KG1 (cell line): Measurements from ENCODE around the gene PHRF1.
"Not testable (repeated sequence)": the region's sequence is repeated elsewhere in the genome, so short reads cannot be mapped to it uniquely, and the experiment has no call there.

Experiments used
- DNase-seq: peaks from one replicate; lab custom pipeline; 2025; lab: John Stamatoyannopoulos, UW

The PHRF1 gene

DNA sequence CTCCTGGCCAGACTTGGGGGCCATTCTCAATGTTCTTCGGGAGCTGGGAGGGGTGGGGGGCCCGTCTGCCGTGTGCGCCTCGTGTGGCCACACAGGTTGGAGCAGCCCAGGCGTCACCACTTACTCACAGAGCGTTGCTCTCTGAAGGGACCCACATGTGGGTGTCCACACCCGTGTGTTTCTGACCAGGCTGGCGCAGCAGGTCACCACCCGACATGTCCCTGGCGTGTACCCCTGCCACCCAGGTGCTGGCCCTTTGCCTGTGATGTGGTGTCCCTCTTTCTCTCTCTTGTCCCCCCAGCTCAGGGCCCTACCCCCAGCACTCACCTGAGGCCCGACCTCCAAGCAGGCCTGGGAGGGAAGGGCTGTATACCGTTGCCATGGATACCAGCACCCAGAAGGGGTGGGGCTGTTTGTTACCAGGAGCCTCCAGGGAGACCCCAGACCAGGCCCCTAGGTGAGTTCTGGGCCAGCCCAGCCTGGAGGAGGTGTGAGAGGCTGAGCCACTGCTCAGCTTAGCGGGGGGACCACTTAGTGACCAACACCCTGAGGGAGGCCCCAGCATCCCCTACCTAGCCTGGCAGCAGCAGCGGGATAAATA, 17.1 kb upstream of the PHRF1 start:
- DNase-seq = no peak

- no peak for DNase-seq
Observed at GRCh38 chr11:559712-560304, 16.5 kb upstream of the PHRF1 start.

- peak; percentile 94 for DNase-seq
Observed at GRCh38 chr11:560305-561147, 15.7 kb upstream of the PHRF1 start, which contains the start of the genes LMNTD2 and RASSF7. TSS of gene LMNTD2 (minus strand) at chr11:560738. CDS start at chr11:560716, 22 bp downstream. TSS of gene RASSF7 (plus strand) at chr11:560970. CDS start at chr11:561769, 799 bp downstream.

GRCh38 chr11:561148-562003, 14.9 kb upstream of the PHRF1 start:
- no peak for DNase-seq

- DNase-seq = no peak
Observed at GRCh38 chr11:562046-562645, 14.1 kb upstream of the PHRF1 start.

- no peak for DNase-seq
Observed at GRCh38 chr11:563066-563811, 13.0 kb upstream of the PHRF1 start.

DNA sequence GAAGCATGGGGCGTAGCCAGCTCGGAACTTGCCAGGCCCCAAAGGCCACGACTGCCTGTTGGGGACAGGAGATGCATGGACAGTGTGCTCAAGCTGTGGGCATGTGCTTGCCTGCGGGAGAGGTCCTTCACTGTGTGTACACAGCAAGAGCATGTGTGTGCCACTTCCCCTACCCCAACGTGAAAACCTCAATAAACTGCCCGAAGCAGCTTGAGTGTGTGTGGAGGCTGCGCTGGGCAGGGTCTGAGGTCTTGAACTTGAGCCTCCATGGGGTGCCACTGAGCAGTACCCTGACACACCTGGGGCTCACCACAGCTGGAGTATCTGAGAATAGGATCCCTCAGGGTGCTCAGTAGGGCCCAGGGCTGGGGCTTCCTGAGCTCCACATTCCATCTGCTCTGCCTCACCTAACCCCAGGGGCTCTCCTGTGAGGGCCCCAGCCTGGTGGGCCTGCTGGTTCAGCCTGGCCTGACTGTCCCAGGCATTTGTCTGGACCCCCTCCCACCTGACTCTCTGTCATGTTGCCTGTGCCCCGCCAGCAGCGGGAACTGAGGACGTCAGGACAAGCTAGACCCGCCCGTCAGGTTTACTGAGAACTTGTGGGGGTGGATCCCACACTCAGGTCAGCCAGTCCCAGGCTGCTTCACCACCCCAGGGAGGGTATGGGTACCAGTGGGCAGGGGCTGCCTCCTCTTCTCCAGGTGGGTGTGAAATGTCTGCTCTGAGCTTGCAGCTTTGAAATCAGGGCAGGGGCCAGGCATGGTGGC, 12.3 kb upstream of the PHRF1 start:
- no peak for DNase-seq

- no peak for DNase-seq
Observed at GRCh38 chr11:565921-566509, 10.3 kb upstream of the PHRF1 start.

DNA sequence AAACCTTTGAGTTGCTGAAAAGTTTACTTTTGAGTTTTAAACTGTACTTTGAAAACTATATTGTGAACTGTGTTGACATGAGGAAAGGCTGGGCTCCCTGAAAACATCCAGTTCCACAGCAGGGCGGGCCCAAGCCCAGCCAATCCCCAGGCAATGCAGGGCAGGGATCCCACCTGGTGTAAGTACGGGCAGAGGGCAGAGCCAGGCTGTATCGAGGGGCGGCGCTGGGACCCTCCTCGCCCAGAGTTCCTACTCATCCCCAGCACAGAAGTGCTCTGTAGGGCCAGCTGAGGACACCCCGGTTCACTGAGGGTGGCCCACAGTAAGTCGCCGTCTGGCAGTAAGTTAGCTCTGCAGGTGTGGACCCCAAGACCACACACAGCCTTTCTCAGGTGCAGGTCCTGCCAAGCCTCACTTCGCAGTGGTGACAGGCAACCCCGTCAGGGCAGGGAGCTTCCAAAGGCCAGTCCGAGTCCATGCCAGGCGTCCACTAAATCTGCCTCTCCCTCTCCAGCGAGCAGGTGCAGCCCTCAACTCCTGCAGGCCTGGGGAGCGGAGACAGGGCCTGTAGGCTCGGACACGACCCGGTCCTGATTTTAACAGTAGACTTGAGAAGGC, 9.2 kb upstream of the PHRF1 start:
- DNase-seq = no peak

DNA sequence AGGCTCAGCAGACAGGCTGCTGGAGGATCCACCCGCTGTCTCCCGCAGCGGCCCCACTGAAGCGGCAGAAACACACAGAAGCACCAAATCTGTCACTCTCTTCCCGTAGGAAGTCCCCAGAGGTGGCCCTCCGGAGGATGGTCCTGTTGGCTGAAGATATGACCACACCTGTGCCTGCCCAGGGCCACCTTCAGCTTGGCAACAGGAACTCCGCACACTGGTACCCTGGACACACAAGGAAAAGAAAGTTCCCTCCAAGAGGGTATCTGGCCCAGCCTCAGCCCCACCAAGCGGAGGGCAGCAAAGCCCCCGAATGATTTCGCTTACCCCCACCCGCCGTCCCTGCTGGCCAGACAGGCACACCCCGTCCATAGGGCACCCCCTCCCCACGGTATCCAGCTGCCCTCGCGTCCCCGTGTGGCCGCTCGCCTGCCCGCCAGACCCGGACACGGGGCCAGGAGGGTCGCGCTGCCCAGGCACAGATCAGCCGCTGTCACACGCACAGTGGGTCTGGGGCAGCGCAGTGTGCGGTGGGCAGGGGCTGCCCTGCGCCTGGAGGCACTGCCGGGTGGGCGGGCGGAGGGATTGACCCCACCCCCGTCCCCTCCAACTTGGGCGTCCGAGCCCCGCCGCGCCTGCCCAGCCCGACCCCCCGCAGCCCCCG, 8.5 kb upstream of the PHRF1 start:
- no peak for DNase-seq

- peak; percentile 77 for DNase-seq
Observed at GRCh38 chr11:568306-569157, 7.7 kb upstream of the PHRF1 start.

DNA sequence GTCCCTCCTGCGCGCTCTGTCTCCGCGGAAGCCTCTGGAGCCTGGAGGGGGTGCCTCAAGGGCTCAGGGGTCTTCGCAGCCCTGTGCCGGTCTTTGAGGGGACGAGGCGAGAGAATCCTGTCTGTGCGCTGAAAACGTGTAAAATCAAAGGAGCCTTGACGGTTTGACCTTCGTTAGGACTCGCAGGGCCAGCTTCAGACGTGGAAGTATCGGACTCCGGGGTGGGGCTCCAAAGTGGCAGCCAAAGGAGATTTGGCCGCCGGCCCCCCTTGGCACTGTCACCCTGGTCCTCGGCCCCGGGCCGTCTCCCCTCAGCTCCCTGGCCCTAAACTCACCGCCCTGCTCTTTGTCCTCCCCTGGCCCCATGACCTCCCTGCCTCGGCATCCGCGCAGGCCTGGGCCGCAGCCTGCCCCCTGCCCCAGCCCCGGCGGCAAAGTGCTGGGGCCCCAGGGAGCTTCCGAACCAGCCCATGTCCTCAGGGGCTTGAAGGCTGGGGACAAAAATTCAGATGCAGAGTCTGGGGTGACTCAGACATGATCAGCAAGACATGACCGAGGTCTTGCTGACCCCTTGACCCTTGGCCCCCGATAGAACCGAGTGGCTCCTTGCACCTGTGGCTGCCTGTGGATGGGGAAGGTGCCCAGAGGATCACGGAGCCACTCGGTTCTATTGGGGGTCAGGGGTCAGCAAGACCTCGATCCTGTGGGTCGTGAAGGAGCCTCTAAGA, 6.9 kb upstream of the PHRF1 start:
- DNase-seq = no peak

GRCh38 chr11:571802-572185, 4.5 kb upstream of the PHRF1 start:
- no peak for DNase-seq

GRCh38 chr11:573146-573759, 3.0 kb upstream of the PHRF1 start:
- no peak for DNase-seq

DNA sequence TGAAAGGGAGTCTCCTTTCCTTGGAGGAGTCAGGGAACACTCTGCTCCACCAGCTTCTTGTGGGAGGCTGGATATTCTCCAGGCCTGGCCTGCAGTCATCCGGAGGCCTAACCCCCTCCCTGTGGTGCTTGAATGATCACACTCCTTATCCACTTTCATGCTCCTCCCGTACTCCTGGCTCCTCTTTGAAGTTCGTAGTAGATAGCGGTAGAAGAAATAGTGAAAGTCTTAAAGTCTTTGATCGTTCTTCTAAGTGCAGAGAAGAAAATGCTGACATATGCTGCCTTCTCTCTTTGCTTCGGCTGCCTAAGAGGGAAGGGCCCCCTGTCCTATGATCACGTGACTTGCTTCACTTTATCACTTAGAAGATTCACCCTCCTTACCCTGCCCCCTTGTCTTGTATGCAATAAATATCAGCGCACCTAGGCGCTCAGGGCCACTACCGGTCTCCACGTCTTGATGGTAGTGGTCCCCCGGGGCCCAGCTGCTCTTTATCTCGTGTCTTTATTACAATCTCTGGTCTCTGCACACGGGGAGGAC, 2.2 kb upstream of the PHRF1 start:
- not testable (repeated sequence) for DNase-seq

GRCh38 chr11:574632-575312, 1.5 kb upstream of the PHRF1 start:
- no peak for DNase-seq
